Testis (tissue), 2 donors: ENCODE measurements around the gene SLCO1B3.

Source experiments
- POLR2A ChIP-seq: fragments of 450-650 bp; IDR thresholded peaks from one replicate; pipeline ENCODE4 v1.6.1; 2017; ENCODE audit warnings: antibody characterized with exemption, mild to moderate bottlenecking, moderate library complexity
- TF ChIP-seq, protein P1 (sequence below), 3 experiments: fragments of 450-650 bp in 2 of 3; fragments of 200-600 bp in 1 of 3; sonication (generic) in 1 of 3; IDR thresholded peaks; one replicate each; pipeline ENCODE4 v1.5.1; 2016 to 2019; ENCODE audit warnings: antibody characterized with exemption in 3 of 3, mild to moderate bottlenecking in 2 of 3, moderate library complexity in 1 of 3

DNA sequence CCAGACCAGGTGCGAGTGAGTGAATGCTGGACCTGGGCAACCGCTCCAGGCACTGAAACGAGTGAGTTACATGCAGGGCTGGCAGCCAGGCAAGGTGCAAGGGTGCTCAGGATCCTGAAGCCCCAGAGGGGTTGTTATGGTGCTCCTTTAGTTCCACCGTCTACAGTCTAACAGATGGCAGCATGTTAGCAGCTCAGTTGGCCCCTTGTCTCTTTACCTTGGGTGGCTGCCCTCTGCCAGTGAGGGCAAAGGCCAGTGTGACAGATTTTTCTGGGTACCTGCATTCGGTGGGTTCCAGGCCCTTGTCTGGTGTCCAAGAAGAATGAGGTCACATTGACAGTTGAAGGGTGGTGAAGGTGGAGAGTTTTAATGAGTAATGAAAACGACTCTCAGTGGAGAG, 106.8 kb downstream of the SLCO1B3 start:
- TF ChIP-seq, protein P1, sequence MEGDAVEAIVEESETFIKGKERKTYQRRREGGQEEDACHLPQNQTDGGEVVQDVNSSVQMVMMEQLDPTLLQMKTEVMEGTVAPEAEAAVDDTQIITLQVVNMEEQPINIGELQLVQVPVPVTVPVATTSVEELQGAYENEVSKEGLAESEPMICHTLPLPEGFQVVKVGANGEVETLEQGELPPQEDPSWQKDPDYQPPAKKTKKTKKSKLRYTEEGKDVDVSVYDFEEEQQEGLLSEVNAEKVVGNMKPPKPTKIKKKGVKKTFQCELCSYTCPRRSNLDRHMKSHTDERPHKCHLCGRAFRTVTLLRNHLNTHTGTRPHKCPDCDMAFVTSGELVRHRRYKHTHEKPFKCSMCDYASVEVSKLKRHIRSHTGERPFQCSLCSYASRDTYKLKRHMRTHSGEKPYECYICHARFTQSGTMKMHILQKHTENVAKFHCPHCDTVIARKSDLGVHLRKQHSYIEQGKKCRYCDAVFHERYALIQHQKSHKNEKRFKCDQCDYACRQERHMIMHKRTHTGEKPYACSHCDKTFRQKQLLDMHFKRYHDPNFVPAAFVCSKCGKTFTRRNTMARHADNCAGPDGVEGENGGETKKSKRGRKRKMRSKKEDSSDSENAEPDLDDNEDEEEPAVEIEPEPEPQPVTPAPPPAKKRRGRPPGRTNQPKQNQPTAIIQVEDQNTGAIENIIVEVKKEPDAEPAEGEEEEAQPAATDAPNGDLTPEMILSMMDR (IDR thresholded peaks at IDR 0.05), result no peak
- no peak for TF ChIP-seq POLR2A
